ENCODE data around the gene TRPV4.

Gene TRPV4

DNA sequence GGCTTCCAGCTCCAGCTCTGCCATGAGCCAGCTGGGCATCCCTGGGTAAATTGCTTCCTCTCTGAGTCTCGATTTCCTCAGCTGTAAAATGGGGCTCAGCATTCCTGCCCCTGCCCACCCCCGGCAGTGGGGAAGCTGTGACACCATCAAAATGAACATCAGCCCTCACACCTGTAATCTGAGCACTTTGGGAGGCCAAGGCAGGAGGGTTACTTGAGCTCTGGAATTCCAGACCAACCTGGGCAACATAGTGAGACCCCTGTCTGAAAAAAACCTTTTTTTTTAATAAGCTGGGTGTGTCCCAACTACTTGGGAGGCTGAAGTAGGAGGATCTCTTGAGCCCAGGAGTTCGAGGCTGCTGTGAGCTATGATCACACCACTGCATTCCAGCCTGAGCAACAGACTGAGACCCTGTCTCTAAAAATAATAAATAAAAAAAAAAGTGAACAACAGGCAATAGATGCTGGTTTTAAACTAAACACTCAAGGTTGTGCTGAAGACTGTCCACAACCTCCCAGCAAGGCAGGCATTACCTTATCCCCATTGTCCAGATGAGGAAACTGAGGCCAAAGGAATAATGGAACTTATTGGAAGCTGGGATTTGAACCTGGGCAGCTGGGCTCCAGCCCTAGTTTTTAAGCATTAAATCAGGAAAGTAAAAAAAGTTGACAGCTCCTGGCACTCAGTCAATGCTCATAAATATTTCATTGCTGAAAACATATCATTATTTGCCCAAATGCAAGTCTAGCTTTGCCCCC is 4.3 kb downstream of the TRPV4 start:
- DNase-seq (ENCODE audit: low spot score), result no peak

GRCh38 chr12:109827566-109828550 is 5.3 kb downstream of the TRPV4 start:
- no peak for DNase-seq (ENCODE audit: low spot score)

GRCh38 chr12:109827080-109827479 is 6.1 kb downstream of the TRPV4 start:
- DNase-seq (ENCODE audit: low spot score), result no peak

DNA sequence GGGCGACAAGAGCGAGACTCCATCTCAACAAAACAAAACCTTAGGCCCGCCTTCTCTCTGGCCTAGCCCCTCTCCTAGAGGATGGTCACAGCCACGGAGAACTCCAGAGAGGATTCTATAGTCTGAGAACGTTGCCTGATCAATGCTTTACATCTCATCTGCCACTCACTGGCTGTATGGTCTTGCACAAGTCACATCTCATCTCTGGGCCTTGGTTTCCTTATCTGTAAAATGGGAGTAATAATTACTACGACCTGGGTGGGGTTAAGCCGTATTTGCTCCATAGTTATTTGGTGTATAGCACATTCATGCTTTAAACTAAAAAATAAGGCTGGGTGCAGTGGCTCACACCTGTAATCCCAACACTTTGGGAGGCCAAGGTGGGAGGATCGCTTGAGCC is 8.5 kb downstream of the TRPV4 start:
- DNase-seq (ENCODE audit: low spot score), result no peak

DNA sequence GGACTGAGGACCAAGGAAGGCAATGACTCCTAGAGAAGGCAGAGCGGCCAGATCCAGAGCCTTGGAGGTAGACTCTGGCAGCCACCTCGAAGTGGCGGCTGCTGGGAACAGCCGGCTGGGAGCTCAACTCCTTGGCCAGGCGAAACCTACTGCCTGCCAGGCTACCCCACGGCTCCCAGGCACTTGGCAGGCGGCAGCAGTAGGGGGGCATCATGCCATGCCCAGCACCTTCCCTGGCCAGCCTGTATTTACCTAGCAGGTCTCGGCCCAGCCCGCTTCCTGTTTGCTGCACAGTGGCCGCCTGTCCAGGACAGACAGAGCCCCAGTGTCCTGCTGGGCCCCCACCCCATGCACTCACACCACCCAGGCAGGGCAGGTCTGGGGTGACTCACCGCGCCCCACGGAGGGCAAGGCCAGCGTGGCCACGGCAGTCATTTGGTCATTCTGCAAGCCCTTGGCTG is 10.2 kb downstream of the TRPV4 start:
- no peak for DNase-seq (ENCODE audit: low spot score)

GRCh38 chr12:109822416-109822815 is 10.8 kb downstream of the TRPV4 start:
- no peak for DNase-seq (ENCODE audit: low spot score)

- no peak for DNase-seq (ENCODE audit: low spot score)
Observed at GRCh38 chr12:109821968-109822367, 11.2 kb downstream of the TRPV4 start.

DNA sequence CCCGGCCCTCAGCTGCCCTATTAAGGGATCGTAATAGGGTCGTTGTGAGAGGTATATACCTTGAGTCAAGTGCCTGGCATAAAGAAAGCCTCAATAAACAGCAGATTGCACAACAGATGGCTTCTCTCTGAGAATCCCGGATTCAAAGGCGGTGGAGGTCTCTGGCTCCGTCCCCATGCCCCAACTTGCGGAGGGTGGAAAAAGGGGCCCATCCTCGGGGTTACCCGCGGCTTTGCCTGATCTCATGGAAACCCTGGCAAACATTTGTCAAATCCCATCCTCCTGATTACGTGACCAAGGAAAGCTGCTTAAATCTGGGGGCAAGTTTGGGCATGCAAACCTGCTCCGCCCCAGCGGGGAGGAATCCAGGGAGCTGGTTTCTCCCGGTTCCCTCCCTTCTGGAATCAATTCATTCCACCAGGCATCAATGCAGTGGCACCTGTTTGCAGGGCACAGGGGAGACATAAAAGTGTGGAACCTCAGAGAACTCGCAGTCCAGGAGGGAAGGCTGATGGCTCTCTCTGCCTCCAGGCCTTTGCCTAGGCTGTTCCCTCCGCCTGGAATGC is 12.3 kb downstream of the TRPV4 start:
- no peak for DNase-seq (ENCODE audit: low spot score)

DNA sequence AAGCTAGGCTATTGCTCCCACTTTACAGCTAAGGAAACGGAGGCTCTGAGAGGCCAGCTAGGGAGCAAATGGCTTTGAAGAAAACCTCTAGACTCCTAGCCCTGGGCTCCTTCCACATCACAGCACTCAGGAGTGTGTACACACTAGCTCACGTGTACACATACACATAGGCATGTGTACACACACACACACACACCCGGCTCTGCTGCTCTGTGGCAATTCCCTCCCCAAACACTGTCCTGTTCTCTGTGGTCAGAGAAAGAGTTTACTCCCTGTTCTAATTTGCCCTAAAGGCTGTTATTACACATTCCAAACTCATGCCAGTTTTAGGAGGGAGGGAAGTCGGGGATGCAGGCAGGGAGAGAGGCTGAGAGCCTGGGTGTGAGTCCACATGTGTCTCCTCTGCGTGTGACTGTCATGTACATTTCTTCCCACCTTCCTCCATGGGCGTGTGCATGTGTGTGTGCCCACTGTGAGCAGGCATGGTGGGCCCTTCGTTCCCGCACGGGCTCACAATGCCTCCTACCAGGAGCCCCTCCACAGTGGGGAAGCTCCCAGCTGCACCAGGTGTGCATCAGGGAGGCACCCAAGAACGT is 14.2 kb downstream of the TRPV4 start:
- DNase-seq (ENCODE audit: low spot score), result no peak

- DNase-seq (ENCODE audit: low spot score), result no peak
Observed at GRCh38 chr12:109818253-109818652, 14.9 kb downstream of the TRPV4 start.

GRCh38 chr12:109817627-109818231 is 15.5 kb downstream of the TRPV4 start:
- DNase-seq (ENCODE audit: low spot score), result no peak

- no peak for DNase-seq (ENCODE audit: low spot score)
Observed at GRCh38 chr12:109816870-109817269, 16.3 kb downstream of the TRPV4 start.

DNA sequence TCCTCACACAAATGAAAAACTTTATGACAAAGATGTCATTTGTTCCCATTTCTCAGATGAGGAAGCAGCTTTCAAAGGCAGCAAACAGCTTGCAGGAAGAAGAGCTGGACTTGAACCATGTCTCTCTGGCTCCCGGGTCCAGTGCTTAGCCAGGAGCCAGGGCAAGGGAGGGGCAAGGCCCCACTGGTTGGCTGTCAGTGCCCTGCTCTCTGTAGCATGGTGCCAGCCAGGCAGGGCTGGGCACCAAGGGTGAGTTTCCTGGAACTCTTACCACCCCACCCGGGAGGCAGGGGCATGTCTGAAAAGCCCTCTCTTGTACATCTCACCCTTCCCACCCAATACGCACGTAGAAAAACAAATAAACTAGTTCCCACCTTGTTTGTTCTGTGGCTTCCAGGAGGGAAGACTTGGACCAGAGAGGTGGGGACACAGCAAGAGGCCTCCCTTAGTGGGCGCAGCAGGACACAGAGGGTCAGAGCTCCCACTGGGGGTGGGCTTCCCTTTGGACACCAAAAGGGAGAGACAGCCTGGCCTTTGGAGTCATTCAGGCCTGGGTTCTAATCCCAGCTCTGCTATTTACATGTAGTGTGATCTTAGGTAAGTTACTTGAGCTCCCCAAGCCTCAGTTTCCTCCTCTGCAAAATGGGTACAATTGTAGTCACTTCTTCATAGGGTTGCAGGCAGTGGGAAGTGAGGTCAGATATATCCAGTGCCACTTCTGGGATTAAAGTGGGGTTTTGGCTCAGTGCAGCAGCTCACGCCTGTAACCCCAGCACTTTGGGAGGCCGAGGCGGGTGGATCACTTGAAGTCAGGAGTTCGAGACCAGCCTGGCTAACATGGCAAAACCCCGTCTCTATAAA is 17.2 kb downstream of the TRPV4 start:
- DNase-seq (ENCODE audit: low spot score), result no peak

DNA sequence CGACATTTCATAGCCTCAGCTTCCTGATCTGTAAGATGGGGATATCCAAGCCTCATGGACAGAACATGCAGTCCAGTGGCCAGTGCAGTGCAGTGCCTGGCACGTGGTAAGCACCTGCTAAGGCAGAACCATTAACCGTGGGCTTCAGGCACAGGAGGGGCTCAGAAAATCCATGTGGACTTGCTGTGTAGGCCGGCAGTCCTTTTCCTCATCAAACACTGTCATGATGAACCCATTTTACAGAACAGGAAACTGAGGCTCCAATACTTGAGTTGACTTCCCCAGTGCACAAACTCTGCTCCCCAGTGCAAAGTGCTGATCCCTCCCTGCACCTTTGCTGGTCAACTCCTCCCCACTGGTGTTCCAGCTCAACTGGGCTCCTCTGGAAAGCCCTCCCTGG is 18.0 kb downstream of the TRPV4 start:
- DNase-seq (ENCODE audit: low spot score), result no peak

- DNase-seq (ENCODE audit: low spot score), result no peak
Observed at GRCh38 chr12:109814600-109815150, 18.5 kb downstream of the TRPV4 start.

DNA sequence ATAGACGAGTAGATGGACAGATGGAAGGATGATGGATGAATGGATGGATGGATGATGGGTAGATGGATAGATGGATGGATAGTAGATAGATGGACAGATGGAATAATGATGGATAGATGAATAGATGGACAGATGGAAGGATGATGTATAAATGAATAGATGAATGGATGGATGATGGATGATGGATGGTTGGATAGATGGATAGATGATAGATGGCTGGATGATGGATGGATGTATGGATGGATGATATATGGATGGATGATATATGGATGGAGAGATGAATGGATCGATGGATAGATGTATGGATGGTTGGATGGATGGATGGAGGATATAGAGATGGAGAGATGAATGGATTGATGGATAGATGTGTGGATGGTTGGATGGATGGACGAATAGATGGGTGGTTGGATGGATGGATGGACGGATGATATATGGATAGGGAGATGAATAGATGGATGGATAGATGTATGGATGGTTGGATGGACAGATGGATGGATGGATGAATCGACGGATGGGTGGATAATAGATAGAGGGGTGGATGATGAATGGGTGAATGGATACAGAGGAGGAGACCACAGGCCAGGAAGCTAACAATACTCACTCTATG is 19.3 kb downstream of the TRPV4 start:
- no peak for DNase-seq (ENCODE audit: low spot score)

- DNase-seq (ENCODE audit: low spot score), result no peak
Observed at GRCh38 chr12:109811624-109811995, 21.6 kb downstream of the TRPV4 start.

DNA sequence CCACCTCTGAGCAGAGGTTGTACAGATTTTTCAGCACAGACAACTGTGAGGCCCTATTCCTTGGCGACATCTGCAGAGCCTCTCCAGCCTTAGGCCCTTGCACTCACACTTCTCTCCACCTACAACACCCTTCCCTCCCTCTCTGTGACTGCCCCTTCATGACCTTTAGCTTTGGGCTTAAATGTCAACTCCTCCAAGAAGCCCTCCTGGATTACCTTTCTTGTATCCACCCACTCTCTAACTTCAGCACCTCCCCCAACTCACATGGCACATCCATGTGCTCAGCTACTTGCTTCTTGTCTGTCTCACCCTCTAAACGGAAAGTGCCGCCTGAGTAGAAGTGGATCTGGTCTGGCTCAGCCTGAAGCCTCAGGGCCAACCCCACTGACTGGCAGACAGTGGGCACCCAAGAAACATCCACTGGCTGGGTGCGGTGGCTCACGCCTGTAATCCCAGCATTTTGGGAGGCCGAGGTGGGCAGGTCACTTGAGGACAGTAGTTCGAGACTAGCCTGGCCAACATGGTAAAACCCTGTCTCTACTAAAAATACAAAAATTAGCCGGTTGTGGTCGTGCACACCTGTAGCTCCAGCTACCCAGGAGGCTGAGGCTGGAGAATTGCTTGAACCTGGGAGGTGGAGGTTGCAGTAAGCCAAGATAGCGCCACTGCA is 22.1 kb downstream of the TRPV4 start:
- DNase-seq (ENCODE audit: low spot score), result no peak

Measured in SK-N-DZ (cell line).